ENCODE data around the gene EFEMP1.

Gene EFEMP1

DNA sequence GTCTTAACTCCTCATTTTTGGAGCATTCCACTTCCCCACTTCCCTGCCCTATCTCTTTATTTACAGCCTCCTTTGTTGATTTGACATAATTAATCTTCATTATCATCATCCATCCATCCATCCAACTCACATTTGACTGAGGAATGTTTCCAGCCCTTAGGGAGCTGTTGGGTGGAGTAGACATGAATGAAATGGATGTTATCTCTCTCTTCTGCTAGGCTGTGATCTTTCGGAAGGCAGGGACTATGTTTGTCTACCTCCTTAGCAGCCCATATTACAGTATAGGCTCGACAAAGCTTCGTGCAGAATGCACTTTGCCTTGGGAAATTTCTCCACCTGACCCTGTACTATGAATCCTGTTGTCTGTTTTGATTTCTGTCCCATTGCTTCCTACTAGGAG lies 7.7 kb upstream of the EFEMP1 start:
- no peak for DNase-seq

DNA sequence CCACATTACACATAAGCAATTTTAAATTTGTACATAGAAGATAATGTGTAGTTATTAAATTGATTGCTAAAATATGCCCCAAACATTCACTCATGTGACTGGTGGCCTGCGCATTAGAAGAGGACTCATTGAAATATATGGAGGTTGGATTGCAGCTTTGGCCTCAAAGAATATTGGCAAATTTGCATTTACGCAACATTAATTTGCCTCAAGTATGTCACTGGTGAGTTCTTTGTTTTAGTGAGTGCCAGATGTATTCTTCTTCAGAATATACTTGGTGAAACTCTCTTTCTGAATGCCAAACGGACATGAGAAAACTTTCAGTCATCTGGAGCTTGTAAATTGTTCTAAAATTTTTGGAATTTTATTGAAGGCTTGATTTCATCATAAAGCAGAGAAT lies 5.9 kb upstream of the EFEMP1 start:
- peak; percentile 49 for DNase-seq

DNA sequence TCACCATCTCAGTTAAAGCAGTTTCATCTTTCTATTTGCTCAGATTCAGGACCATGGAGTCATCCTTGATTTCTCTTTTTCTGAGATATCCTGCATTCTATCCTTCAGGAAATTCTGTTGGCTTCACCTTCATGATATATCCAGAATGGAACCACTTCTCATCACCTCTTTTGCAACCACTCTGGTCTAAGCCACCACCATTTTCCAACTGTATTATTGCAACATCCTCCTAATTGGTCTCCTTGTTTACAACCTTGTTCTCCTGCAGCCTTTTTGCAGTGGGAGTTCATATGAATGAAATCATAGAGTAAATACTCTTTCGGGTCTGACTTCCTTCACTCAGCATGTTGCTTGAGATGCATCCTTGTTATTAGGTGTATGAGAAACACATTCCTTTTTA lies 3.4 kb upstream of the EFEMP1 start:
- DNase-seq = no peak

DNA sequence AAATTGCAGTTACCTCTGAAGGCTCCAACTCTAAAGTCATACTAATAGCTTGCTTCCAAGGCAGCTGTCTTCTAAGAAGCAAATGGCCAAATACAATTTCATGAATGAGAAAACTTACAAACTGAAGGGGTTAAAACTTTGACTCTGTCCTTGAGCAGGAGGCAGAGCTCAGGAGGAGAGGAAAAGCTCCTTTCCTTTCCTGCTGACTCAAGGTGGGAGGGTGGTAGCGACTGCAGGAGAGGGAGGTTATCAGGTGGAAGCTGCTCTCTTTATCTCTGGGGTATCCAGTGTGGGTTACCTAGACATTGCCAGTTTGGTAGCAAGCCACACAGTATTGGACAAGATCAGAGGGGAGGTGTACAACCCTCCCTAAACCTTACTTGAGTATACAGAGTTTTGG lies 2.7 kb upstream of the EFEMP1 start:
- no peak for DNase-seq

DNA sequence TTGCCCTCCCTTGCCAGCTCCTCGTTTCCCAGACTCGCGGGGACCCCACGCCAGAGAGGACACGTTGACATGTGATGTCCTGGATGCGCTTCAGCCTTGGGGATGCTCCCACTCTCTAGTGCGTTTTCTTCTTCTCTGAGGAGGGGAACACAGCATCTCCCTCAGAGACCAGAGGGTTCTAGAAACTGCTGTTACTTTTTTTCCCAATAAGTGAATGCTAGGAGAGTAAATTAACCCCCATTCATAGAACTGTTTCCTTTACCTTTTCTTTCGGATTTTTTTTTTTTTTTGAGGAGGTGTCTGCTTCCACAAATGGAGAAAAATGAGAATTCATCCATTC lies 370 bp upstream of the EFEMP1 start:
- no peak for DNase-seq

DNA sequence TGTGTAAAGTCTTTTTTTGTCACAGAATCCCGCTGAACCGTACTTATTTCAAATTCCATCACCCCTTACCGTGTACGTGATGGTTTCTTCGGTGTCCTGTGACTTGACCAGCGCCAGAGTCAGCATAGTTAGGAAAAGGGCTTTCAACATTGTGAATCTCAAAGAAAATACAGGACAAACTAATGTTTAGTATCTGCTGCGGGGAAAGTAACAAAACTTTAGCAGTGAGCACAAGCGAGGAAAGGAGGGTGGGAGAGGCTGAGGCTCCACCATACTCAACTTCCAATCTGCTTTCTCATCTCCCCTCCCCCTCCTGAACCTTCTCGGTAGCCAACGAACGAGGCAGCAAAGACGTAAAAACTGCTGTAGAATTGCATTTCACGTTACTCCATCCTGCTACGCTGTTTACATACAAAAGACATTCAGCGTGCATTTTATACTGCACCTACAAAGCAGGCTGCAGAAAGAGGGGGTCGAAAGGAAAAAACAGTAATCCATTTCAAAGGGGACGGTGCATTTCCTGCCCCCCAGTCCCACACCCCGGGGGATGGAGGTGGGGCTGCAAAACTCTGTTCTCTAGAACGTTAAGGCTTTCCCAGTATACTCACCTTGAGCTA lies 1.2 kb downstream of the EFEMP1 start:
- no peak for DNase-seq

DNA sequence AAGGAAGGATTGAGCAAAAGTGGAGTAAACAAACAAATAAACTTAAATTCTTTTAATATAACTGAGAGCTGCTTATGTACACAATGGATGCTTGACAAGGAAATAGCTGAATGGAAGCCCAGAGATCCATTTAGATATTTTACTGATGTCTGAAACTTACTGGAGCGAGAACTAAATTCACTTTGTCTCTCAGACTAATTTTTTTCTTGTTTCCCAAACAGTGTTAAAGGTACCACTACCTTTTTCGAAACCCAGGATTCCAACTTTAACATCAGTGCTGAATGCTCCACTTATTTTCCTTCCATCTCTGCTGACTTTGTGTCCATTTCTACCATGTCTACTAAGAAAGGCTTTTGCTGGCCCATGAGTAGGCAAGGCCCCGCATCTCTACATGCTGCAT lies 4.0 kb downstream of the EFEMP1 start:
- no peak for DNase-seq

DNA sequence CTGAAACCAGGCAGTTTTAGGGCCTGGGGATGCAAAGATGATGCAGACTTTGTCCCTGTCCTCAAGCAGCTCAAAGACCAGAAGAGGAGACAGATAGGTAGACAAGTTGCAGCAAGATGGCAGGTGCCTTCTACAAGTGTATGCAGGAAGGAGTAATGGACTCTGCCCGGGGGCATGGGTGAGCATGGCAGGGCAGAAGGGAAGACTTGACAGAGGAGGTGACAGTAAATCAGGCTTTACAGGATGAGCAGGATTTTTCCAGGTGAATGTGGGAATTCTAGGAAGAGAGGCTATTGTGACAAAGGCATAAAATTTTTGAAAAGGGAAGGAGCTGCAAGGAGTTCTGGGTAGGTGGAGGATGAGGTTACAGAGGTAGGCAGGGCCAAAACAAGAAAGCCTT lies 4.7 kb downstream of the EFEMP1 start:
- DNase-seq = no peak

DNA sequence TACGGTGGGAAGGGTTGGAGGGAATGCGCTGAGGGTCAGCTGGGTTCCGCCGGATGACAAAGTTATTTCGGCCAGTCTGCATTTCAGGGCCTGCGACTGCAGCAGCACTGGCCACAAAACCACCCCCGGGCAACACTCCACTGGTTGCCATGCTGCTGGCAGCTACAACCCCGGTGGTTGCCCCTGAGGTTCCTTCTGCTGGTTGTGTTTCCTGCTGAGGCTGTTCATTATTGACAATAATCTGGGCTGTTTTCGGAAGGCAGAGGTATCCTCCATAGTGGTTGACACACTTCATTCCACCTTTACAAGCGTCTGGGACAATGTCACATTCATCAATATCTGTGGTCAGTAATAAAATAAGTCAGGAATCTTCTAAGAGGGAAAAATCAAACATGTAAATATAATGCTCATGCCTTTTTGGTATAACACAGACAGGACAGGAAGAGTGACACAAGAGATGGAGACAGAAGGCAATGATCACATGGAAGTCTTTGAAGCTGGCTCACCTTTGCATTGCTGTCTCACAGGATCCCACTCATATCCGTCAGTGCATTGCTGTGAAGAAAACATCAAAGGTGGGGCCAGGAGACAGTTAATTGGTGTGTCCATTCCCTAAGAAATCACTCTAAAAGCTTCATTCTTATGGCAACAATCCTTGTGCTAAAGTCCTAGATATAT lies 5.7 kb downstream of the EFEMP1 start:
- DNase-seq = no peak

DNA sequence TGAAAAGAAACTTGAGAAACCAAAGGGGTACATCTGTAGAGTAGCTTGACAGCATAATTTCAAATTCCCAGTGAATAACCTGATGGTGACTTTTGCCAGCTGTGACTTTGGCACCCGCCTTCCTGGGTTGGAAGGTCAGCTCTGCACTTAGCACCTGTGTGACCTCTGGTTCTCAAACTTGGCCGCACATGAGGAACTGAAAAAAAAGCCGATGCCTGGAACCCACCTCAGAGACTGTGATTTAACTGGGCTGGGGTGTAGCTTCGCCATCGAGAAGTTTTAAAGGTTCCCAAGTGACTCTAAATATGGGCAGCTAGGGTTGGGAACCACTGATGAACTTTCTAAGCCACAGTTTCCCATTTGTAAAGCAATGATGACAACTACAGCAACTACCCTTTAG lies 6.5 kb downstream of the EFEMP1 start:
- DNase-seq = no peak

DNA sequence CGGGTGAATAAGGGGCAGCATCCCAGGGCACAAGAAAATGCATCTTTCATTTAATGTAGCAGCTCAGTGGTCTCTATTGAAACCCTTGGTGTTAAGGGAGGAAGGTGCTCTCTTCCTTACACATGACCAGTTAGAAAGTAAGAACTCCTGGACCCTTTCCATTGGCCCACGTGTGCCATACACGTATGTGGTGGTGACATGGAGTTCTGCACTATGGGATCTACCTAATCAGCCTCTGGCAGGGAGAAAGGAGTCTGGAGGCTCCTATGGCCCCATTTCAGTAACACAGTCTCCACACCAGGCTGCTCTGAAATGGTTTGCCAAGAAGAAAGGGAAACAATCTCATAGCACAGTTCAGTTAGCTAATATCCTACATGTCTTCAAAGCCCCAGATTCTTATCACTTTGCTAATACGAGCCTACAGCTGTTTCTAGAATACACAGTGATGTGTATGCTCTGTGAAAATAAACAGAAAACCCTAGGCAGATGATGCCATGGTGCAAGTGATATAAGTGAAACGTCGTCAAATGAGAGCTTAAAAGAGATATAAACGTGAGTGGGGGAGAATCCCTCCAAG lies 7.0 kb downstream of the EFEMP1 start:
- no peak for DNase-seq

DNA sequence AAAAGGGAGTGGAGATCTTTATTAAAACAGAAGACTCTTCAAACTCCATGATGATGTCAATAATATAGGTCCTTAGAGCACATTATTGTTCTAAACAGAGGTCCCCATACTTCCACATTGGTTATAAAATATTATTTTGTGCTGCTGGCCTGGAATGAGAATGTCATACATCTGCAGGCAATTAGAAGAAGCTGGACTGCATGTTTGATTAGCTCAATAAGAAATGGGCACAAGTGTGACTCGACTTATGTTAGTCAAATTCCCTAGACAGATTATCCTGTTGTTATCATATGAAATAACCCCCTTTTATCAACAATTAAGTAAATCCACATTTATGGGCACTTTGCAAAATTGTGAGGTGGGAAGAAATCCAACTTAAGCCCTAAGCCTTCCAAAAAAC lies 8.8 kb downstream of the EFEMP1 start:
- DNase-seq = no peak

DNA sequence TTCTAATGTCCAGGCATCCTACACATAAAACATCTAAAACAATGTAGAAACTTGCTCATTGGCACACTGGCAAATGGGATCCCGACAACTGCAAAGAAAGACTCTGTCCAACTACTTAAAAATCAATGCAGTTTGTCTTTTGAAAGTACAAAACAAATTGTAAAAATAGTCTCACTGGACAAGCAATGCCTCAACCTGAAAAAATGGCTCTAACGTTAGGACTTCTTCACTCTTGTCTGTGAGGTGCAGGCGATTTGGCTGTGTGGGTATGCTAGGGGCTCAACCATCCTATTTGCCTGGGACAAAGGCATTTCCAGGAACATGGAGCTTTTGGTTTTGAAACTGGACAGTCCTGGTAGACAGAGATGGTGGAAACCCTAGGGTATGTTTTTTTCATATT lies 10.7 kb downstream of the EFEMP1 start:
- DNase-seq = no peak

DNA sequence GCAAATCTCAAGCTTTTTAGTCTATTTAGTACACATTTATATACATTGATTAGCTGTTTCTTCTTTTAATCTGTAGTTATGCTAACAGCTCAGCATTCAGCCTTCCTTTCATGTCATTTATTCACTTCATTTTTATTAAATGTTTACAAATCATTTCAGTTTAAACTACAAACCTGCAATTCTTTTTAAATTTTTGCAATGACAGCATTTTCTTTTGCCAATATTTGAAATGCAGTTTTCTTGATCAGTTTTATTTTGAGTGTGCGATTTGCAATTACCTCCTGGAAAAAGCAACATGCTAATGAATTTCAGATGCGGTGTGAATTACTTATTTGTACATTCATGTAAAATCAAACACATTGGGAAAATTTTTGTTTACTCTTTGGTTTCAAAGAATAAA lies 13.5 kb downstream of the EFEMP1 start:
- no peak for DNase-seq

DNA sequence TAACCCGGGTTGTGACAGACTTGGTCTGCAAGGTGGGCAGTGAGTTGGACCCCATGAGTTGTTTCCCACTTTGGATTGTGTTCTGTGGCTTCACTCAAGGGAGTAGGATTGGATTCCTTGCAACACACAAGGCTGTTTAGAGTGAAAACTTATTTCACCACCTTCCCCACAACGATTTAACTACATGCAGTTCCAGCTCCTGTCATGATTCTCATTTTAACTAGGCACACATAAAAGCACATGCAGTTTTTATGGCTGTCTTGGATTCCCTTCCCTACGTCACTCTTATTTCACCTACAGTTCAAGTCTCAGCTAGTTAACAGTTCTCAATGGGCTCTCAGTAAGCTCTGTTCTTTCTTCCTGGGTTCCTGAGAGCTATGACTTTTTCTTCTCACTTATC lies 15.9 kb downstream of the EFEMP1 start:
- no peak for DNase-seq

DNA sequence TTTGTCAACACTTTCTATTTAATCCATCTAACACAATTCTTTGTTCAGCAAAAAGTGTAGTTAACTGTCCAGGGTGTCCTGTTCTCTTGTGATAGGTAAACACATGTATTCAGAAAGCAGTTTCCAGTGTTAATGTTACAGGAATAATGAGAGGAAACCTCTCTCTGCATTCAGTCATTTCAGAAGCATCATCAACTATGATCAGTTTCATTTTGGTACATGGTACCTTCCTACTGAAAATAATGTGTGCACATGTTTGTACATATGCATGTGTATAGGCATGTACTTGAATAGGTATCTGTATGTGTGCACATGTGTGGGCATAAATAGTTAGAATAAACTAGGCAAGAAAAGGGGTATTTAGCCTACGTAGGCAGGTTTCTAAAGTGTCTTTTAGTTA lies 16.6 kb downstream of the EFEMP1 start:
- DNase-seq = no peak

DNA sequence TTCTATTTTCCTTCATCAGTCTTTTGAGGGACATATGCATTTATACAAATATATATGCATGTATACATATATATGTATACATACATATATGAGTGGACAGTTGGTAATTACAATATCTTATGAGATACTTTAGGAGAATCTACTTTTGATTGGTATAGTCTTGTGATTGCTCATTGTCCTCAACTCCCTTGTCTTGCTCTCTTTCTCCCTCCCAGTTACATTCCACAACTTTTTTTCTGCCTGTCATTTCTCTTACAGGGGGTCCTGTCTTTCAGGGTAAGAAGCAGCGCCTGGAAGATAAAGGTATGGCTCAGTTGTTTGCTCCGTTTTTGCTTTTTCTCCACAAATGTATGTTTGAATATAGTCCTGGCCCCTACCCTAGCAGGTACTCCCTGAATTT lies 19.9 kb downstream of the EFEMP1 start:
- no peak for DNase-seq

DNA sequence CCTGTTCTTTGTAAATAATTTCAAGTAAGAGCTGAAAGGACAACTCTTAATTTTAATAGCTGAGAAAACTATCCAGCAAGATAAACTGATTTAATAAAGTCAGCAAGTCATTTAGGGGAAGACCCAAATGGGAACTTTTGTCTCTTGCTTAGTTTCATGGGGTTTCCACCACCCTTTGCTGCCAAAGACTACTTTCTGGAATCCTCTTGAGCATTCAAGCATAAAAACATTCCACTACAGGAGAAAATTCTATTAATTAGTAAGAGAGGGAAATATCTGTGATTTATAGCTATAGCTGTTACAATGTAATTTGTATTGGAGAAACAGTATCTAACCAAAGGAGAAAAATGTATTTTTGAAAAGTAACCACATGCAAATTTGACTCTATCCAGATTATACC lies 20.6 kb downstream of the EFEMP1 start:
- no peak for DNase-seq

DNA sequence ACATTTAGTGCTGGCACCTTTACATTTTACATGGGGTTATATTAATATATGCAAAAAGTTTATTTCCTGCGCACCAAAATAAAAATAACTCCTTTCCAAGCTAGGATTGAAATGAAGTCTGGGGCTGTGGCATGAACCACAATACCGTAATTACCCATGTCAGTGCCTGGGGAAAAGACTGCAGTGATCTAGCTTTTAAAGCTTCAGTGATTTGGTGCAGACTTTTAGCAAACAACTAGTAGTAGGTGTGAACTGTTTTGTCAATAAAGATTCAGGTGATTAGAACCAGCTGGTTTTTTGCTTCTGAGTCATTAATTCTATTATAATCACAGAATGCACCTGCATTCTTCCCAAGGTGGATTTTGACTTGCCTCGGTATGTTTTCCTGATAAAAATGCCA lies 21.2 kb downstream of the EFEMP1 start:
- no peak for DNase-seq

DNA sequence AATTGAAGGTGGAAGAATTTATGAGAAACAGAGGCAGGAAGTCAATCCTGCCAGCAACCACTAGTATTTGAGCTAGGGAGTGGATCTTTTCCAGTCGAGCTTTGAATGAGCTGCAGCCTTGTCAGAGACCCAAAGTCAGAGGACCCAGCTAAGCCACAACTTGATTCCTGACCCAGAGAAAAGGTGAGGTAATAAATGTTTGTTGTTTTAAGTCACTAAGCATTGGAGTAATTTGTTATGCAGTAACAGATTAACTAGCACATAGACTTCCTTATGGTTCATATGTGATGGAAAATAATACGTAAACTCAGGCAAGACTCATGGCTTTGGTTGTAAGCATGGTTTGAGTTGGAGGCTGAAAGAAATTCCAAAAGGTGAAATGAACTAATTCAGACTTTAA lies 21.6 kb downstream of the EFEMP1 start:
- DNase-seq = no peak

DNA sequence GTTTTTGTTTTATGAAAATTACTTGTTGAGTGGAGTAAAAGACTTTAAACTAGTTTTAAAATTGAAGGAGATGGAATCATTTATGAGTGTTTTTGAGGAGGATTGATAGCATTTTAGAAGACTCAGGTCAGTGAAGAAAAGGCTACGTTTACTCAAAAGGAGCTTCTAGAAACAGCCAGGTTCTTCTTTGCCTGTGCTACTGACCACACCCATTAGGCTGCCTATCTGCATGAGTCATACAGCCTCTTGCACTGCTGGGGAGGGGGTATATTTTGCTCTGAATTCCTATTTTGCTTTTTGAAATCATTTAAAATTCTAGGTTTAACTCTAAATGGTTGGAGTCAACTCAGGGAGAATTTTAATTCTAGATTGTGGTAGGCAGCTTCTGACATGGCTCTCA lies 22.3 kb downstream of the EFEMP1 start:
- DNase-seq = peak; percentile 77

DNA sequence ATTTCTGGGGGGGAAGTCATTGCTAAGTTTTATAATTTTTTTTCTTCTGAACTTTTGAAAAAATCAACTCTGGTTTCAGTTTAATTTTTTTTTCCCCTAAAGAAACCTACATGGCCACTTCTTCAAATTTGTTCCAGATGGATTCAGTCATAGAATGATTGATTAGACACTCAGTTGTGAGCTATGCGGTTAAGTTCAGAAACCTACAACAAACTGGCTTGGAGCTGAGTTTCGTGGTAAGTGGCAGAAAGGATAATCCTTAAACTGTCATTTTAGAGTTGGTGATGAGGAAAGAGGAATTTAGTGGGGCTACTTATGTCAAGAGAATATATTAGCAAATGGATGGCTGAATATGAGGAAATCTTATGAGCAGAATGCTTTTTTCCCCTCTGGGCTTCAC lies 23.7 kb downstream of the EFEMP1 start:
- DNase-seq = peak; percentile 98

DNA sequence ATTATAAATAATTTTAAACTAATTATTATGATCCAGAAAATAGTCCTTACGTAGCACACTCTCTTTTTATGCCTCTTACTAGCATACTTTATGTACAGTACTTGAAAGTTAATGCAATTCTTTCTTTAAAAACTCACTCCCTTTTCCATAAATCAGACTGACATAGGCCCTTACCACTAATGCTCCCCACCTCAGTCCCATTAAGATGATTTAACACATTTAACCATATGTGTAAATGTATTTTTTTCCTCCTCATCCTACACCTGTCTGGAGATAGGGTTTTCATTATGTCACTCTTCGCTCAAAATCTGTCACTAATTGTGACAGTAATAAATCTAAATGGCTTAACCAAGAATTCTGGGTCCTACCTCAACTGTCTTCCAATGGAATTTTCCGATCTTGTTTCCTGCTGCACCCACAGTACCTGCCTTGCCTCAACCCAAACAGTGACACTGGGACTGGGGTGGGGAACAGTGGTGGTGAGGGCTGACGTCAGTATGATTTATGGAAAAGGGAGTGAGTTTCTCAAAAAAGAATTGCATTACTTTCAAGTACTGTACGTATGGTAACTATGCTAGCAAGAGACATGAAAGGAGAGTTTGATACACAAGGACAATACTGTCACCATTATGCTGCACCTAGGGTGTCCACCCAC lies 25.1 kb downstream of the EFEMP1 start:
- DNase-seq = no peak

DNA sequence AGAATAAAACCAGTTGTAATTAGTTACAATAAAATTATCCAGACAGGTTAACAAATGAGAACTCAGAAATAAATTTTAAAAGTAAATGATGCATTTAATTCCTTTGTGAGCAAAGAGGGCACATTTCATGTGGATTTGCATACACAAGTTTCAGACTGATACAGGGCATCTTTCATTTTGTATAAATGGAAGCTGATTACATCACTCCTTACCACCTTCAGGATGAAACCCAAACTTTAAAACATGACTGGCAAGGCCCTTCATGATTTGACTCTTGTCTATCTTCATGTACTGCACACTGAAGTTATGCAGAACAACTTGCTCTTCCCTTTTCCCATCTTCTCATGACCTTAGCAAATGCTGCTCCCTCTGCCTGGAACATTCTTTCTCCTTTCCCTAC lies 26.9 kb downstream of the EFEMP1 start:
- no peak for DNase-seq

DNA sequence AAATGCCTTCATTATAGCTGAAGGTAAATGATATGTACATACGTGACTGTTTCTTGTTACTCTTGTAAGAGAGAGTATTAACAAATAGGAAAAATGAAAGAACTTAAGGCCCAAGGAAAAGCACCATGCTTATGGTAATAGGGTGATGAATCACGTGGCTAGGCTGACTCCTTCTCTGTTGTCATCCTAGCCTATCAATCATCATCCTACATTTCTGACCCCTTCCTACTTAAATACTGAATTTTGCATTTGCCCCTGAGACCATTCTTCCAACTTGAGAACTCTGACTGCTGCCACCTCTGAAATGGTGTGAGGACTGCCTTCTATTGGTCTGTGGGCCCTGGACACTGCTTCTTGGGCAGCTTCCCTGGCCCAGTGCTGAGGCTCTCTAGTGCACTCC lies 28.9 kb downstream of the EFEMP1 start:
- no peak for DNase-seq

All from fibroblast of upper back skin (primary cell).